ENCODE results near the gene ADARB1. TPM values are rescaled to one million over a fixed set of nuclear protein-coding genes. Genes with fewer than 3 reads are reported as not detected.
A peak's percentile ranks its signal among the peaks of the same experiment; 100 is the strongest.

ADARB1 gene
- total RNA-seq, 1 experiment from 2014 or later, result 8.3 TPM

DNA sequence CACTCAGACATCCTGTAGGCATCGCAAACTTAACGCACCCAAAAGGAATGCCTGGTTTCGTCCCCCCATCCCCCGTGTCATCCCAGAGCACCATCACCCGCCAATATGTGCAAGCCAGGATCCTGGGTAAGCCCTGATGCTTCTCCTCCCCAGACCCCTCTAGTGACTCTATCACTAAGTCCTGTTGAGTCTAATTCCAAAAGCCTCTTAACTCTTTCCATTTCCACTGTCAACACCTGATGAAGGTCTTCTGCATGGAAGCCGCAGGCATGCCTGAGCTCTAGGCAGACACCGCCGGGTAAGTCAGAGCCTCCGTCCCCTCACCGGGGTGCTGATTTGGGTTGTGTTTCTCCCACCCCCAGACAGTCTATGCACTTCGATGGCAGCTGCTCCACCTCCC is 5.3 kb upstream of the ADARB1 start:
- in situ Hi-C loops (cut with HindIII; ENCODE audit: low pct_unique_long_range_greater_than_20kb, low sequenced_read_pairs), result no loop called here

DNA sequence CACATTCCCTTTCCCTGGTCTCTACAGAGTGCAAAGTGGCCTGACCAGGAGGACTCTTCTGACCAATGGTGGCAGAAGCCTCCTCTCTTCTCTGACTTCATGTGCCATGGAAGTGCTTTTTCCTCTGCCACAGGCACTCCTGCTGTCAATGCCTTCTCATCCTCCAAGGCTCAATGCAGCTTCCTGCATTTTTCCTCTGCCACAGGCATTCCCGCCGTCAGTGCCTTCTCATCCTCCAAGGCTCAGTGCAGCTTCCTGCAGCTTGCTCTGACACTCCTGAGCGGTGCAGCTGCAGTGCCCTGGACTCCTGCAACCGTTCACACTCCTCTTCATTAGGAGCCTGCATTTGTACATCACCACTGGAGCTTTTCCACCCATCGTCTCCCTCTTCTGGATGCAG is 4.7 kb upstream of the ADARB1 start:
- DNase-seq (ENCODE audit: low read depth, low spot score), result no peak
- in situ Hi-C loops (cut with HindIII; ENCODE audit: low pct_unique_long_range_greater_than_20kb, low sequenced_read_pairs), result no loop called here

More for the DNA sequence above, 5.3 kb upstream of the ADARB1 start:
- no peak for DNase-seq (ENCODE audit: low read depth, low spot score)

DNA sequence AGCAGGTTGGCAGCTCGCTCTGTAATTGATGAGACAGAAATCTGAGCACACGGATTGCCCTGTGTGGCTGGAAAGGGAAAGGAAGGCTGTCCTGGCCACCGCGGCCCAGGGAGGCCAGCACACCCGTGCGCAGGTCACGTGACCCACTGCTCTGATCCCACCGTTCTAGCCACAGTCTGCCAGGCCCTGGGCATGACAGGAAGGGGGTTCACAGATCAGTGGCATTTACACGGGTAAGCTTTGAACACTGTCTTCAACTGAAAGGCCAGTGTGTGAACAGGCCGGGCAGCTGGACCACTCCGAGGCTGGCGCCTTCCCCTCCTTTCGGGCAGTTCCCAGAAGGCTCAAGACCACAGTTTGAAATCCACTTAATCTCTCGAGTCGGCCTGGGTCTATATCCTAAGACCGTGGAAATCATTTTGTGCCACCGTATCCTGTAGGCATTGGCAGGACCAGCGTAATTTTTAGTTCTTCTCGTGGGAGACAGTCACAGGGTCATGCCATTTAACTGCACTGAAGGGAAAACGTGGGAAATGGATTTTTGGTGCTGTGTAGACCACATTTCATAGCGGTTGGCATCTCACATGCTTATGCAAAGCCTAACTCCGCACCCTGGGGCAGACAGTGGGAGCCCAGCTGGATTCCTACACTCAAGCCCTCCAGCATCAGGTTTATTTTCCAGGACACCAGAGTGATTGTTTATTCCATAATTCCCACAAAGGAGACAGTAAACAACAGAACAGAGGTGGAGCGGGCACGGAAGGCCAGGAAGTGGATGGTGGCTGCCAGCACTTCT is 3.1 kb upstream of the ADARB1 start:
- in situ Hi-C loops (cut with HindIII; ENCODE audit: low pct_unique_long_range_greater_than_20kb, low sequenced_read_pairs), result no loop called here

DNA sequence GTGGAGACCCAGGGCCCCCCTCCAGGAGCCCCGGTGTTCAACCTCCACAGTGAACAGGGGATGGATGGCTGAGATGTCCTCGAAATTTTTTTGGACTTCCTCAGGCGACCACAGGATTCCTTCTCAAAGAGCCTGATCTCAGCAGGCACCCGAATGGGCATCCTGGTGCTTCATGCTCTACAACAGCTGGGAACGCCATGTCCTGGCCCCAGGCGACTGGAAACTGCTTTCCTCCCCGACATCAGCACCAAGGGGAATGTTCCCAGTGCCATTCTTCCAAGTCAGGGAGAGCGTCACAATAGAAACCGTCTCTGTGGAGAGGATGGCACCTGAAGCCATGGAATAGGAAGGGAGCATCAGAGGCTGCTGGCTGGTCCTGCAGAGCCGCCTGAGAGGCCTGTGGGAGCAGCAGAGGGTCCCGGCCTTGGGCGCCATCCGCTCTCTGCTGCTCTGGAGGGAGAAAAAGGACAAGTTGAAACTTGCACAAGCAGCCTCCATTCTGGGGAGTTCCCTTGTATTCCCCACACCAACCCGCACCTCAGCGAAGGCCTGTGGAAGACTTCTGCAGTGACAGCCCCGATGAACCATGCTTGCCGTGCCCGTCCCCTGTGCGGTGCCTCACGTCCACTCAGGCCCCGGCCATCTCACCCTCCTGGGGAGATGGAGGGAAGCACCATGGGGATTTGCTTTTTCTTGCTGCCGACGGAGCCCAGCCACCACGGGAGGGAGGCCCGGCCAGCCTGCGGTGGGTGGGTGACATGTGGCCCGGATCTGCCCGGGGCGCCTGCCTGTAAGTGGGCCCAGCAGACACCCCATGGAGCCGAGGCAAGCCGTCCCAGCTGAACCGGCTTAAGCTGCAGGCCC is 2.3 kb upstream of the ADARB1 start:
- in situ Hi-C loops (cut with HindIII; ENCODE audit: low pct_unique_long_range_greater_than_20kb, low sequenced_read_pairs), result no loop called here
- no peak for DNase-seq (ENCODE audit: low read depth, low spot score)

More for the DNA sequence above, 3.1 kb upstream of the ADARB1 start:
- no peak for DNase-seq (ENCODE audit: low read depth, low spot score)

DNA sequence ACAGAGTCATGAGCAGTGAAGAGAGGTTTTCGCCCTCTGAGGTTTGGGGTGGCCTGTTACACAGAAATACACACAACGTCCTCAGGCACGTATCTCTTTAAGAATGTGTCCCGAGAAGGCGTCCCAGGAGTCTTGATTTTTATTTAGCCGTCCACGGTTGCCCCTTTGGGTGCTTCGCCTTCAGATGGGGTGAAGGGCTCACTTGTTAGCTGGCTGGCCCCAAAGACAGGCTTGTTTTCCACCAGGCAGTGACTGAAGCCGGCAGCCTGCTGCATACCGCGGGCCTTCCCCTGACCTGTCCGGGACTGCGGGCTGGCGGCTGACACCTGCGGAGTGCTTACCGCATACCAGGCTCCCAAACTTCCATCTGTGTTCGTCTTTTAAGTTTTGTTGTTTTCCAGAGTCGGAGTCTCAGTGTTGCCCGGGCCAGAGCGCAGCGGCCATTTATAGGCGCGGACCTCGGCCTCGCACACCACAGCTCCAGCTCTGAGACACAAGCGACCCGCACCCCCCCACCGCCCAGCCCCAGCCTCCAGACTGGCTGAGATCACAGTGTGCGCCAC is 1.6 kb upstream of the ADARB1 start:
- in situ Hi-C loops (cut with HindIII; ENCODE audit: low pct_unique_long_range_greater_than_20kb, low sequenced_read_pairs), result no loop called here
- no peak for DNase-seq (ENCODE audit: low read depth, low spot score)

DNA sequence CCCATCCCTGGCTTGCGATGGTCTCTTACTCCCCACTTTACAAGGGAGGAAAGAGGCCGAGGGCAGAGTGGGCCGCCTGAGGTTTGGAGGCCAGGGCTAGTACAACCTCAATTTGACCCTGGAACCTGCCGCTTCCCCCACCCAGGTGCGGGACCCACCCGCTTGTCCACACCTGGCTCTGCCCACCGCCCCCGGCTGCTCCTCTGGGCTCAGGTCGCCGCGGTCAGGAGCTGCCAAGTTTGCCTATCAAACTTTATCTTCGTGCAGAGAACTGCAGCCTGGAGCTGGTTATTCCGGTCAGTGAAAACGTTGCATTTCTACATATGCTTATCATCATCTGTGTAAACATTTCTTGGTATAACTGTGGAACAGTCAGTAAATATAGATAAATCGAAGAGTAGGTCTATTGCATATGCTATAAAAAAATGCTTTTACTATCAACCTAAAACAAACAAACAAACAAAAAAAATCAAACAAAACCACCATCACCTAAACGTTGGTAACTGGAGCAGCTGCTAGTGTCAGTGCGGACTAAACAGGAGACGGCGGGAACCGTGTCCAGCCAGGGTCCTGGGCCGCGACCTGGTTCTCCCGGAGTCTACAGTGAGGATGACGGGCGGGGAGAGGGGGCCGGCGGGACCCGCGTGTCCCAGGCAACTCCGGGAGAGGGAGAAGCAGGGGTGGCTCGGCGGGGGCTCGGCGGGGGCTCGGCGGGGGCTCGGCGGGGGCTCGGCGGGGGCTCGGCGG is 906 bp upstream of the ADARB1 start:
- DNase-seq (ENCODE audit: low read depth, low spot score), result no peak
- in situ Hi-C loops (cut with HindIII; ENCODE audit: low pct_unique_long_range_greater_than_20kb, low sequenced_read_pairs), result no loop called here

DNA sequence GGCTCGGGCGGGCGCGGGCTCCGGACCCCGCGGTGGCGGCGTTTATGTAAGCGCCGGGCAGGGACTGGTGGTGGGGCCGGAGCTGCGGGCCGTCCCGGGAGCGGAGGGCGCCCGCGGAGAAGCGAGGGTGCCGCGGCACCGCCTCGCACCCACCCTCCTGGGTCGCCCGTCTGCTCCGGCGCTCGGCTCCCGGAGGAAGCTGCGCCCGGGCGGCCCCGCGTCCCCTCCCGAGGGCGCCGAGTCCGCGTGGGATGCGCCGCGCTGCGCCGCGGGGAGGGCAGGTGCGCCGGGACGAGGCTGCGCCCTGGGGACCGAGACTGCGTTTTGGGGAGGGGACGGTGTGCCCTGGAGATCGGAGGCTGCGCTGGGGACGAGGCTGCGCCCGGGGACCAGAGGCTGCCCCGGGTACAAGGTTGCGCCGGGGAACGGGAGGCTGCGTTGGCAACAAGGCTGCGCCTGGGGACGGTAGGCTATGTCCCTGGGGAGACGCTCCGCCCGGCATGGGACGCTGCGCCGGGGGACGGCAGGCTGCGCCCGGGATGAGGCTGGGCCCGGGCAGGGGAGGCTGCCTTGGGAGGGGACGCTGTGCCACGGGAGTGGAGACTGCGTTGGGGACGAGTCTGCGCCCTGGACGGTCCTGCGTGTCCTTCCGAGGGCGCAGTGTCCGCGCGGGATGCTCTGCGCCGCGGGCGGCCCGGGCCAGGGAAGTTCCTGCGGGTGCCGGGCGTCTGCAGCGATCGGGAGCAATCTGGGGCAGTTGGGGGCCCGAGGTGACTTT is 627 bp downstream of the ADARB1 start:
- DNase-seq (ENCODE audit: low read depth, low spot score), result no peak
- in situ Hi-C loops (cut with HindIII; ENCODE audit: low pct_unique_long_range_greater_than_20kb, low sequenced_read_pairs), result no loop called here

DNA sequence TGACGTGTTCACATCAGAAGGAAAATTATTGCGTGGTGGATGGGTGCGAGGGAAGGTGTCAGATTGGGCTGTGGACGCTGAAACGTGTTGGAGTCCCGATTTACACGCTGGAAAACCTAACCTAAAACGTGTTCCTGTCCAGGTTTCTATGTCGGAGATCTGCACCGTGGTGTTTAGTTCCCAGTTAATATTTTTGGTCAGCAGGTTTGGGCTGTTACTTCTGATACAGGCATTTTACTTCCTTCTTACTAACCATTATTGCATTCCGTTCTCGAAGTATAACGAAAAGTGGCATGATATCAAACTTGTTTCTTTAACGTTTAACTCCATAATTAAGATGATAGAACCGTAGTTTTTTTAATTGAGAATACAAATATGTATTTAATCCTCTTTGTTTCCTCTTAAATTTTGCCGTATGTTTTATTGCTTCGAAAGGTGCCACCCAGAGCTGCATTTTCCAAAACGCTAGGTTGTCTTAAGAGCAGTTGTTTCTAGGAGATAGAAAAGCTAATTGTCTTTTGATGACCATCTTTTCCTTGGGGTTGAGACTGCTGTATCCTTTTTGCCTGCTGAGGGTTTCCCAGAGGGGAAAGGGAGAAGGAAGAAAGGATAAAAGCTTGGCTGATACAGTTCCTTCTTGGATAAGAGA is 1.3 kb downstream of the ADARB1 start:
- DNase-seq (ENCODE audit: low read depth, low spot score), result no peak
- in situ Hi-C loops (cut with HindIII; ENCODE audit: low pct_unique_long_range_greater_than_20kb, low sequenced_read_pairs), result no loop called here

DNA sequence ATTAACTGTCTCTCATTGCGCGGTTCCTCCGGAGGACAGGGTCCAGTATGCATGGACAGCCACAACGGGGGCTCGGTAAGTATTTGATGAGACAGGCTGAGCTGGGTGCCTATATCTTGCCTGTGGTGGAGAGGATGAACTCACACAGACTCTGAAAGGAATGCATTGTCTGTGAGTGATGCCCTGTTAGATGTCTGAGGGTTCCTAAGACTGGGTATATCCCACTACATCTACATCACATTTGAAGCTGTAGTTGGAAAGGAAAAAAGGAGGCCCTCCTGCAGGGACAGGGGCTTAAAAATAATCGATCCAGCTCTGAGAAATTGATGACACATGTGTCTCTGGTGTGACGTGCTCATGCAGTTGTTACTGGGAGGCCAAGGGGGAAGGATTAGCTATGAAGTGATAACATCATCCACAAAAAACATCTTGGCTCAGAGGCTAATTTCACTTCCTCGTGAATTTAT is 1.9 kb downstream of the ADARB1 start:
- peak; percentile 33 for DNase-seq (ENCODE audit: low read depth, low spot score)
- in situ Hi-C loops (cut with HindIII; ENCODE audit: low pct_unique_long_range_greater_than_20kb, low sequenced_read_pairs), result no loop called here

DNA sequence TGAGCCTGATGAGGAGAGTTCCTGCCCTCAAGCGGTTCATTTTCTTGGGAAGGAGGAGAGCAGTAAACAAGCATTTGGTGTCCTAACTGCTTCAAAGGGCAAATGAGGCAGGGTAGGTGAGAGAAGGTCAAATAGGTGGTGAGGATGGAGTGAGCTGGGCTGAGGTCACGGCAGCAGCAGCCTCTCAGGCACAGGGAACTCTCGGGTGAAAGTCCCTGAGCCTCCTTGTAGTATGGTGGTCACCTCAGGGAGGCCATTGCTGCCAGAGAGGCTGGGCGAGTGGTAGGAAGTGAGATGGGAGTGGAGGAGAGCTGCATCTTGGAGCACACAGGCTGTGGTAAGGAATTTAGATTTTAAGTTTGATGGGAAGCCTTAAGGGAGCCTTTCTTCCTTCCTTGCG is 4.0 kb downstream of the ADARB1 start:
- in situ Hi-C loops (cut with HindIII; ENCODE audit: low pct_unique_long_range_greater_than_20kb, low sequenced_read_pairs), result no loop called here
- DNase-seq (ENCODE audit: low read depth, low spot score), result no peak

DNA sequence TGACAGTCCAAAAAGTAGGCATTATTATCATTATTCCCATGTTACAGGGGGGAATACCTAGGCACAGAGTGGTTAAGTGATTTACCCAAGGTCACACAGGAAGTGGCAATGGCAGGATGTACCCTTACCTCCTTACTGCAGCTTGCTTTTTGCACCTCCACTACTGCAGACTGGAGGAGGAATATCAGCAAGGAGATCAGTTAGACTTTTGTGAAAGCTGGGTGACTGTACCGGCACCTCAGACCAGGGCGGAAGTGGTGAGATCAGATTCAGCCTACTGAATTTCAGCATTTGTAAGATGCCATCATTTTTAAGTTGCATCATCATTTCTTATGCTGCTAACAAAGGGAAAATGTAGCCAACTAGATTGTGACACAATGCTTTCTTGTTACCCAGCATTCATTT is 4.5 kb downstream of the ADARB1 start:
- no peak for DNase-seq (ENCODE audit: low read depth, low spot score)
- in situ Hi-C loops (cut with HindIII; ENCODE audit: low pct_unique_long_range_greater_than_20kb, low sequenced_read_pairs), result no loop called here

DNA sequence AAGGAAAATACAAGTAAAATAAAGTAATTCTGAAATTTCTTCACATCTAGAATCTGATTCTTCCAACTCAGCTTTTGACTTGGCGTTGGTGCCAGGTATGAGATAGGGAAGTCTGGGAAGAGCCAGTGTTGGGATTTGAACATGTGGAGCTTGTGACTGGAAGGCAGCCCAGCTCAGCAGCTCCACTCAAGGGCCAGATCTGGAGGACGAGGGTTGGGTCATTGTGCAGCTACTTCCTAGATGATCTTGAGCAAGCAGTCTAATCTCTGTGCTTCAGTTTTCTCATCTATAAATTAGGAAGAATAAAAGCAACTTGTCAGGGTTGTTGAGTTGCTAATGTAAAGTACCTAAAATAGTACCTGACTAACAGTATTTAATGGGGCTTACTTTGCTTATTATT is 5.0 kb downstream of the ADARB1 start:
- DNase-seq (ENCODE audit: low read depth, low spot score), result no peak
- in situ Hi-C loops (cut with HindIII; ENCODE audit: low pct_unique_long_range_greater_than_20kb, low sequenced_read_pairs), result no loop called here

DNA sequence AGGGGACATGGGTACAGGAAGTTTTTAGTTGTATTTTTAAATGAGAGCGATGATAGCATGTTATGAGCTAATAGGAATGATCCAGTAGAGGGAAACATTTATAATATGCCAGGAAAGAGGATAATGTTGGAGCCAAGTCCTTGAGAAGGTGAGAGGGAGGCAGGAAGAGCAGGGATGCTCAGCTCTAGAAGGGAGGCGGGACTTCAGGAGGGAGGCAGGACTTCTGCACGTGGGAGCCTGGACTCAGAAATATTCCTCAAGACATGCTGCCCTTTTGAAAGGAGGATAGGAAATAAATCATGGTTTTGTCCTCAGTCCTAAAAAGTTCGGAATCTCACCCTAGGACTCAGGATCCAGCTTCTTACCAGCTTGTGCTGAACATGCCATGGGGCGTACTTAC is 5.9 kb downstream of the ADARB1 start:
- no peak for DNase-seq (ENCODE audit: low read depth, low spot score)
- in situ Hi-C loops (cut with HindIII; ENCODE audit: low pct_unique_long_range_greater_than_20kb, low sequenced_read_pairs), result no loop called here

DNA sequence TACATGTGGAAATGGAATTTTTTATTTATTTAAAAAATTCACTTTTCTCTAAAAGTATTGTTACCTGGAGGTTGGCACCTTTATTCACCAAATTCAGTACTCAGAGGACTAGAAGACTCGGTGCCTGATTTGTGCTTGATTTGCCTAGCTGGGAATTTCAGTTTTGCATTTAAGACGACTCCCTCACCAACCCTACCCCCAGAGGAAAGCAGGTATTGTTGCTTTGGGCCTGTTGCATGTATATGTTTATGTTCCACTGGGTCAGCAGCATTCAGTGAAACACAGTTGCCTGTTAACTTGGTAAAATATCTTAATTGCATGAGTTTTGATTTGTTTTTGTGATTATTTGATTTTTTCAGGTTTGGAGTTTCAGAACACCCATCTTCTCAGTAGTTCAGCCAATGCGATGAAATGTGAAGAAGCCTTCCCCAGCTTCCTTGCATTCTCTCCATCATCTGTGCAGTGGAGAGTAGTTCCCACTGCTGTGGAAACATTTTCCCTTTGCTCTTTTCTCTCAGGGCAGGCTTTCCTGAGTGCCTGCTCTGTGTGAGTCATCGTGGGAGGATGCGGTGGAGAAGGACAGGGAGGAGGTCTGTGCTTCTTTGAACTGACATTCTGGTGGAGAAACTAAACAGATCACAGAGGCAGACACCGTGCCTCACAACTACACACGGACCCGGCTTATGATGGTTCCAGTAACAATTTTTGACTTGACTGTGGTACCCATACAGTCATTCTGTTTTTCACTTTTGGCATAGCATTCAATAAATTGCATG is 6.4 kb downstream of the ADARB1 start:
- in situ Hi-C loops (cut with HindIII; ENCODE audit: low pct_unique_long_range_greater_than_20kb, low sequenced_read_pairs), result no loop called here
- no peak for DNase-seq (ENCODE audit: low read depth, low spot score)

DNA sequence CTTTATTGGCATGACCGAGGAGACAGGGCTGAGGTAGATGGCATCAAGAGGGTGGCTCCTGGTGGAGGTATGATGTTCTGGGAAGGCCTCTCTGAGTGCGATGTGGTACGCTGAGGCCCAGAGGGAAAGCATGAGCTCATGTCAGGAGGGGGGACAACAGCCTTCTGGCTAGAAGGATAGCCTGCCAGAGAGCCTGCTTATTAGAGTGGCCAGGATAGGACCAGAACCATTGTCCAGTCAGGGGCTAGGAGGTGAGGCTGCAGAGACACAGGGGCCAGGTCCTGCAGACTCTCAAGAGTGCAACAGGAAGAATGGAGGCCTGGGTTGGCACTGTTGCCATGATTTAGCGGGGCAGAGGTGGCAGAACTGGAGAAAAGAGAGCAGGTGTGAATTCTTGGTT is 7.3 kb downstream of the ADARB1 start:
- in situ Hi-C loops (cut with HindIII; ENCODE audit: low pct_unique_long_range_greater_than_20kb, low sequenced_read_pairs), result no loop called here

DNA sequence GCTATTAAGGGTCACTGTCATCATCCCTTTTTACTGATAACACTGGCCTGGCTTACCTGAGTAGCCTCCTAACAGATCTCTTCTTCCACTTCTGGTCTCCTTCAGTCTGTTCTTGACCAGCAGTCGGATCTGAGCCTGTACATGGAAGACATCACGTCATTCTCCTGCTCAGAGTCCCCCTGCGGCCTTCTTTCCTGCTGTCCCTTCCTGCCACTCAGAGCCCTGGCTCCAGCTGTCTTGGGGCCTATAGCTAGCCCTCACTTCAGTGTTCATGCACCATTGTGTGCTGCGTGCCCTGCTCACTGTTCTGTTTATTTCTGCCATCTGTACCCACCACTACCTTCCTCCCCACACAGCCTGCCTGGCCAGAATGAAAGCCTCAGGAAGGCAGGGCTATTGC is 8.4 kb downstream of the ADARB1 start:
- no peak for DNase-seq (ENCODE audit: low read depth, low spot score)
- in situ Hi-C loops (cut with HindIII; ENCODE audit: low pct_unique_long_range_greater_than_20kb, low sequenced_read_pairs), result no loop called here

More for the DNA sequence above, 7.3 kb downstream of the ADARB1 start:
- DNase-seq (ENCODE audit: low read depth, low spot score), result no peak

All from SK-MEL-5 (cell line).